GM12872 (cell line): ENCODE results near the gene EBPL.

Experiments
- TF ChIP-seq, protein P1 (sequence below): IDR thresholded peaks from 3 replicates; pipeline ENCODE4 v1.5.1; 2011; ENCODE audit warnings: low read depth, mild to moderate bottlenecking, low read length, moderate library complexity; ENCODE audit not compliant: insufficient read depth

Gene EBPL

DNA sequence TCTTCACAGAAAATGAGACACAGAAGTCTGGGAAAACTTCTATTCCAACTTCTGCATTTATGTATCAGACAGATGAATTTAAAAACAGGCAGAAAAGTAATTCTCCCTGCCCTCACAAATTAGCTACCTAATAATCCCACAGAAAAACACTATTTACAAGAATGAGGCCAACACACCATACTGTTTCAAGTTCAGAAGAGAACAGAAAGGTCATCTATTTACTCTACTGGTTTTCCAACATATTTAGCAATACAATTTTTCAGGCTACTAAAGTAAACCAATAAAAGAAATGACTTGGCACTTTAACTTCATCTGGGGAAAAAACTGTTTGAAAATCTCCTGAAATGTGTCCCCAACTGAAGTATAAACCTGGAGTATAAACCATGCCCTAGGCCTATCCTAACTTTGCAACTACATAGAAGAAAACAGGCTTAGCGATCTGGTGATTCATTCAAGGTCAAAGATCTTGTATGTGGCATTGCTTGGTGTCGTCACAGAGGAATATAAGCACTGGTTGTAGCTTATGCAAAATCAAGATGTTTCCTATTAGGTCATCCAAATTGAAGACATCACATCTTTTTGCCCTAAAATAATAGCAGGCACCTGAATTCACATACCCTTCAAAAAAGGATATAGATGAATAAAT lies 20.1 kb upstream of the EBPL start:
- TF ChIP-seq, protein P1, sequence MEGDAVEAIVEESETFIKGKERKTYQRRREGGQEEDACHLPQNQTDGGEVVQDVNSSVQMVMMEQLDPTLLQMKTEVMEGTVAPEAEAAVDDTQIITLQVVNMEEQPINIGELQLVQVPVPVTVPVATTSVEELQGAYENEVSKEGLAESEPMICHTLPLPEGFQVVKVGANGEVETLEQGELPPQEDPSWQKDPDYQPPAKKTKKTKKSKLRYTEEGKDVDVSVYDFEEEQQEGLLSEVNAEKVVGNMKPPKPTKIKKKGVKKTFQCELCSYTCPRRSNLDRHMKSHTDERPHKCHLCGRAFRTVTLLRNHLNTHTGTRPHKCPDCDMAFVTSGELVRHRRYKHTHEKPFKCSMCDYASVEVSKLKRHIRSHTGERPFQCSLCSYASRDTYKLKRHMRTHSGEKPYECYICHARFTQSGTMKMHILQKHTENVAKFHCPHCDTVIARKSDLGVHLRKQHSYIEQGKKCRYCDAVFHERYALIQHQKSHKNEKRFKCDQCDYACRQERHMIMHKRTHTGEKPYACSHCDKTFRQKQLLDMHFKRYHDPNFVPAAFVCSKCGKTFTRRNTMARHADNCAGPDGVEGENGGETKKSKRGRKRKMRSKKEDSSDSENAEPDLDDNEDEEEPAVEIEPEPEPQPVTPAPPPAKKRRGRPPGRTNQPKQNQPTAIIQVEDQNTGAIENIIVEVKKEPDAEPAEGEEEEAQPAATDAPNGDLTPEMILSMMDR: no peak

- TF ChIP-seq, protein P1: no peak
These were observed 10.2 kb upstream of the EBPL start for GRCh38 chr13:49701491-49701890.

DNA sequence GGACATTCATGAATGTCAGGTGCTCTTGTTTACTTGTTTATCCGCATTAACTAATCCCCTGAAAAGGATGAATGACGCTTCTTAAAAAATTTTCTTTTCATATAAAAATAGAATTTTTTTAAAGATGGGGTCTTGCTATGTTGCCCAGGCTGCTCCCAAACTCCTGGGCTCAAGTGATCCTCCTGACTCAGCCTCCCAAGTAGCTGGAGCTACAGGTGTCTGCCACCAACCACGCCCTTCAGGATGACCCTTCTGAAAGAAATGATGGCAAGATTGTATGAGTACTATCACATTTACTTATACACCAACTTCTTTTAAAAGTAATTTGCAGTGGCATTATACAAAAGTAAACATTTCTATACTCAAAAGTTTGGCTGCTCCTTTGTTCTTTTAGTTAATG lies 6.2 kb upstream of the EBPL start:
- TF ChIP-seq, protein P1: no peak

GRCh38 chr13:49694446-49694845 lies 3.2 kb upstream of the EBPL start:
- TF ChIP-seq, protein P1: no peak

DNA sequence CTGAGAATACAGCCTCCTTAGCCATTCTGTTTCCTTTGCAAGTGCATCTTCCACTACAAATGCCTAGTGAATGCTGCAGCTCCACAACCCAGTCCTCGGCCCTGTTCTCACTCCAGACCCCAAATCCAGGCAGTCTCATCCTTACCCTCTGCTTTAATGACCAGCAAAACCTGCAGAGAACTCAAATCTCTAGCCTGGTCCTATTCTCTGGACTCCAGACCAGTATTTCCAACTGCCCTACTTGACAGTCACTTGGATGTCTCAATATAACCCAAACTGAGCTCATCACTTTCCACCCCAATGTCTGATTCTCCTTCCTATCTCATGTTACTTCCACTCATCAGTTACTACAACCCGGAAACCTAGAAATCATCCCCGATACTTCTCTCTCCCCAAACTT lies 2.6 kb upstream of the EBPL start:
- TF ChIP-seq, protein P1: no peak

DNA sequence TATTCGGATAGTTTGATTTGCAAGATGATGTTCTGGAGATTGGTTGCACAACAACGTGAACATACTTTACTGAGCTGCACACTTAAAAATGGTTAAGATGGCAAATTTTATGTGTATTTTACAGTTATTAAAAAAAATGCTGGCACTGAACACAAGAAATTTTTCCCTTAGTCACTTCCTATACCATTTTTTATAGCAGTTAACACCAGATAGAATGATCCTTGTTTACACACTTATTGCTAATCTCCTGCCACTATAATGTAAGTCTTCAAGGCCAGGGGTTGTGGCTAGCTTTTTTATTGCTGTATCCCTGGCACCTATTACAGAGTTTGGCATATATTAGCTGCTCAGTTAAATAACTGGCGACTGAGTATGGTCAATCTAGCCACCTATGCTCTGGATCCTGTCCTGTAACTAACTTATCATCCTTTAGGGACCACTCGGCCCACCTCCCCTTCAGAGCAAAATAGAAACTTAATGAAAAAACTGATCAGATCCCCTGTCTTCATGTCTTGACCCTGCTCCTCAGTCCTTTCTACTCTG lies 2.0 kb upstream of the EBPL start:
- TF ChIP-seq, protein P1: no peak

DNA sequence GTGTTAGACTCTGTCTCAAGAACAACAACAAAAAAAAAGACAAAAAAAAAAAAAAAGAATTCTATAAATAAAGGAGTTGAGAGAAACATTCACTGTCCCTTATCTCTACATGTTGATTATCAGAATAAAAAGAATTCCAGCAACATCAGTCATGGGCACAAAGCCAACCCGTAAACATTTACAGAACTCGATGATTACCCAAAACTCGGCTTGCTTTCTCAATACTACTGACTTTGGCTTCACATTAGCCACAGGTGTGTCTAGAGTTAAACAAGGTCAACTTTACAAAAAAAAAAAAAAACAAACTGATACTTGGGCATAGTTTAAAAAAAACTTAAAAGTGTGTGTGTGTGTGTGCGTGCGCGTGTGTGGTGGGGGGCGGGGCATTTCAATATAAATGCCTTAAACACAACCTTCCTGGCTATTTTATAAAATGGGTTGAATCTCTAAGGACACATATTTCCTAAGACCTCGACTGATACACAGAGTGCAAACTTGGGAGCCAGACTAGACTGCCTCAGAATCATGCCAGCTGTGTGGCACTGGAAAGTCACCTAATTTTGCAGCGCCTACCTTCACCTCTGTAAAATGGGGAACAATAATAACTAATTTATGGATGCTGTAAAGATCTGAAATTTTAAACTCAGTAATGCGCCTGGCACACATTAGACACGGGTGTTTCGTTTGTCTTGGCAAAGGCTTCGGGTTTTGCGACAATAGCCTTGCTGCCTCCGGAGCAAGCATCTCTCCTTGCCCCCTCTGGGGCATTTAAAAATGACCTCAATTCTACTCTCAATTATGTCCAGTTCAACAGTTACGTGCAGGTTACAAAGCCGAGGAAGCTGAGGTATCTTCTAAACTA lies 922 bp downstream of the EBPL start:
- TF ChIP-seq, protein P1: no peak
